MM.1S (cell line): ENCODE data around the gene CFAP65.

Experiments used
- EZH2 ChIP-seq: fragments of 300-600 bp; sonication (generic); optimal IDR thresholded peaks from 2 replicates; pipeline ENCODE3; 2017; ENCODE audit warnings: low read depth, mild to moderate bottlenecking, antibody characterized with exemption, low read length, mixed read lengths
- TF ChIP-seq, protein P1 (sequence below): fragments of 300-600 bp; sonication (generic); IDR thresholded peaks from 2 replicates; pipeline ENCODE4 v1.5.1; 2016; ENCODE audit warnings: antibody characterized with exemption, low read length, mixed read lengths

- TF ChIP-seq, protein P1, sequence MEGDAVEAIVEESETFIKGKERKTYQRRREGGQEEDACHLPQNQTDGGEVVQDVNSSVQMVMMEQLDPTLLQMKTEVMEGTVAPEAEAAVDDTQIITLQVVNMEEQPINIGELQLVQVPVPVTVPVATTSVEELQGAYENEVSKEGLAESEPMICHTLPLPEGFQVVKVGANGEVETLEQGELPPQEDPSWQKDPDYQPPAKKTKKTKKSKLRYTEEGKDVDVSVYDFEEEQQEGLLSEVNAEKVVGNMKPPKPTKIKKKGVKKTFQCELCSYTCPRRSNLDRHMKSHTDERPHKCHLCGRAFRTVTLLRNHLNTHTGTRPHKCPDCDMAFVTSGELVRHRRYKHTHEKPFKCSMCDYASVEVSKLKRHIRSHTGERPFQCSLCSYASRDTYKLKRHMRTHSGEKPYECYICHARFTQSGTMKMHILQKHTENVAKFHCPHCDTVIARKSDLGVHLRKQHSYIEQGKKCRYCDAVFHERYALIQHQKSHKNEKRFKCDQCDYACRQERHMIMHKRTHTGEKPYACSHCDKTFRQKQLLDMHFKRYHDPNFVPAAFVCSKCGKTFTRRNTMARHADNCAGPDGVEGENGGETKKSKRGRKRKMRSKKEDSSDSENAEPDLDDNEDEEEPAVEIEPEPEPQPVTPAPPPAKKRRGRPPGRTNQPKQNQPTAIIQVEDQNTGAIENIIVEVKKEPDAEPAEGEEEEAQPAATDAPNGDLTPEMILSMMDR, result no peak
- TF ChIP-seq EZH2, result no peak
These were observed 38.1 kb upstream of the CFAP65 start for GRCh38 chr2:219079417-219079816.
